ENCODE results near the gene PPL. TPM values are rescaled to one million over a fixed set of nuclear protein-coding genes. Genes with fewer than 3 reads are reported as not detected.

Gene PPL
- total and polyA plus RNA-seq, 2 of the 13 experiments (the other 11 are each of a cell fraction or from before 2014, with no cell fraction given), result 5.7 to 6.6 TPM

DNA sequence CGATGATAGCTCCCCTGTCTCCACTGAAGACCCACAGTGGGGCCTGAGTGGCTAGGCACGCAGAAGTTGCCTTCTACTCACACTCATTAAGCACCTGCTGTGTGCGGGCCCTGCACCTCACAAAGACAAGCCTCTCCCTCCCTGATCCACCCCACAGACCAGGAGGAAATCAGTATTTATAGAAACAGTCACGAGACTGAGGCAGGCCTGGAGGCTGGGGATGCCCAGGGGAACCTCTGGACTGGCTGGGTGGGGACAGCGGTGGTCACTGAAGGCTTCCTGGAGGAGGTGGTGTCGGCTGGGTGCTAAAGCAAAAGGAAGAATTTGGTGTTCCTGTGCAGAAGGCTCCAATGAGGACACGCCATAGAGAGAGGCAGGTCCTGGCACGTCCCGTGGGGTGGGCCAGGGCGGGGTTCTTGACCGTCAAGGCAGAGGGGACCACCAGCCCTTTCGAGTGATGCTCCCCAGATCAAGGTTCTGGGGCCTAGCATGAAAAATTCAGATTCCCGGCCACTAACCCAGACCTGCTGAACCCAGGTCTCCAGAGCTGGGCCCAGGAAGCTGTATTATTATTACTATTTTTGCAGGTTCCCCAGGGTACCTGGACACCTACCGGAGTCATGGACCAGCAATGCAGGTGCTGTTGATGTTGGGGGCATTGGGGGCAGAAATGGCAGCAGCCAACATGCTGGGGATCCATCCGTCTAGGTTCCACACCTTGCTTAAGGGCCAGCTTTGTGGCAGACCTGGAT, 23.0 kb downstream of the PPL start:
- no peak overlapping the region for H3K27ac ChIP-seq (ENCODE audit: extremely low read length, insufficient read depth, low read length)
- no peak for FAIRE-seq
- no peaks in the 10 kb centered on the region for H3K27me3 ChIP-seq (ENCODE audit: control insufficient read depth in 1 of 2, insufficient read depth in 2 of 2, low read length in 2 of 2)
- no peaks in the 10 kb centered on the region for H3K79me2 ChIP-seq (ENCODE audit: insufficient read depth, low read length)
- POLR2A ChIA-PET, result interaction anchor here (1.5 kb wide), 1 partner anchor 35 kb away, joined by 3 read pairs; no protein-coding TSS in a partner anchor
- ATAC-seq, result no peak
- in situ Hi-C loops (cut with HindIII; ENCODE audit: extremely low pct_ligation_motif_present, low pct_unique_long_range_greater_than_20kb) (no loop called here), intact Hi-C loops (cut with micrococcal nuclease; ENCODE audit: unreplicated experiment) (loop anchor here (5.0 kb wide), 1 partner anchor 33 kb away; no protein-coding TSS in a partner anchor)
- CTCF ChIA-PET (ENCODE audit: low intra/inter-chr PET ratio, low total read pairs), result no interaction called here
- 87% methylated on average over 15 of the region's 15 CpGs for WGBS (ENCODE audit: low lambda C conversion rate)
- H3K36me3 ChIP-seq (replicated peaks in 1 of 2; ENCODE audit: control insufficient read depth in 1 of 2, insufficient read depth in 2 of 2, low read length in 2 of 2), result no peaks in the 10 kb centered on the region
- TF ChIP-seq, protein P1, sequence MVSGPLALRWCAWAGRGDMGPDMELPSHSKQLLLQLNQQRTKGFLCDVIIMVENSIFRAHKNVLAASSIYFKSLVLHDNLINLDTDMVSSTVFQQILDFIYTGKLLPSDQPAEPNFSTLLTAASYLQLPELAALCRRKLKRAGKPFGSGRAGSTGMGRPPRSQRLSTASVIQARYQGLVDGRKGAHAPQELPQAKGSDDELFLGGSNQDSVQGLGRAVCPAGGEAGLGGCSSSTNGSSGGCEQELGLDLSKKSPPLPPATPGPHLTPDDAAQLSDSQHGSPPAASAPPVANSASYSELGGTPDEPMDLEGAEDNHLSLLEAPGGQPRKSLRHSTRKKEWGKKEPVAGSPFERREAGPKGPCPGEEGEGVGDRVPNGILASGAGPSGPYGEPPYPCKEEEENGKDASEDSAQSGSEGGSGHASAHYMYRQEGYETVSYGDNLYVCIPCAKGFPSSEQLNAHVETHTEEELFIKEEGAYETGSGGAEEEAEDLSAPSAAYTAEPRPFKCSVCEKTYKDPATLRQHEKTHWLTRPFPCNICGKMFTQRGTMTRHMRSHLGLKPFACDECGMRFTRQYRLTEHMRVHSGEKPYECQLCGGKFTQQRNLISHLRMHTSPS (CRISPR knock-in tag; IDR thresholded peaks at IDR 0.05; ENCODE audit: low read depth), result no peak
- TF ChIP-seq ZNF20 (CRISPR knock-in tag; IDR thresholded peaks at IDR 0.05) (no peak), THAP11 (CRISPR knock-in tag; IDR thresholded peaks at IDR 0.05) (no peak), ZNF260 (CRISPR knock-in tag; IDR thresholded peaks at IDR 0.05; ENCODE audit: borderline replicate concordance, low read depth) (no peak), DNMT1 (CRISPR knock-in tag; IDR thresholded peaks at IDR 0.05) (no peak), ZNF788 (CRISPR knock-in tag; IDR thresholded peaks at IDR 0.05; ENCODE audit: borderline replicate concordance) (no peak), ZFP90 (CRISPR knock-in tag; IDR thresholded peaks at IDR 0.05; ENCODE audit: borderline replicate concordance) (no peak), ZBTB38 (CRISPR knock-in tag; IDR thresholded peaks at IDR 0.05) (no peak), CREM (IDR thresholded peaks at IDR 0.05) (no peak), CREM (CRISPR knock-in tag; IDR thresholded peaks at IDR 0.05) (no peak), MEF2D (CRISPR knock-in tag; IDR thresholded peaks at IDR 0.05) (no peak), KLF15 (CRISPR knock-in tag; IDR thresholded peaks at IDR 0.05; ENCODE audit: borderline replicate concordance) (no peak), ZNF3 (CRISPR knock-in tag; IDR thresholded peaks at IDR 0.05) (no peak), ESRRA (CRISPR knock-in tag; IDR thresholded peaks at IDR 0.05; ENCODE audit: low read depth) (no peak), PTBP1 (IDR thresholded peaks at IDR 0.05; ENCODE audit: low read depth, low read length, poor library complexity, severe bottlenecking) (no peak), TARDBP (CRISPR knock-in tag; IDR thresholded peaks at IDR 0.05) (no peak), ZNF251 (CRISPR knock-in tag; IDR thresholded peaks at IDR 0.05) (no peak), EZH2 (conservative IDR thresholded peaks at IDR 0.05; ENCODE audit: low read depth, low read length) (no peak)
- TF ChIP-seq, protein P2, sequence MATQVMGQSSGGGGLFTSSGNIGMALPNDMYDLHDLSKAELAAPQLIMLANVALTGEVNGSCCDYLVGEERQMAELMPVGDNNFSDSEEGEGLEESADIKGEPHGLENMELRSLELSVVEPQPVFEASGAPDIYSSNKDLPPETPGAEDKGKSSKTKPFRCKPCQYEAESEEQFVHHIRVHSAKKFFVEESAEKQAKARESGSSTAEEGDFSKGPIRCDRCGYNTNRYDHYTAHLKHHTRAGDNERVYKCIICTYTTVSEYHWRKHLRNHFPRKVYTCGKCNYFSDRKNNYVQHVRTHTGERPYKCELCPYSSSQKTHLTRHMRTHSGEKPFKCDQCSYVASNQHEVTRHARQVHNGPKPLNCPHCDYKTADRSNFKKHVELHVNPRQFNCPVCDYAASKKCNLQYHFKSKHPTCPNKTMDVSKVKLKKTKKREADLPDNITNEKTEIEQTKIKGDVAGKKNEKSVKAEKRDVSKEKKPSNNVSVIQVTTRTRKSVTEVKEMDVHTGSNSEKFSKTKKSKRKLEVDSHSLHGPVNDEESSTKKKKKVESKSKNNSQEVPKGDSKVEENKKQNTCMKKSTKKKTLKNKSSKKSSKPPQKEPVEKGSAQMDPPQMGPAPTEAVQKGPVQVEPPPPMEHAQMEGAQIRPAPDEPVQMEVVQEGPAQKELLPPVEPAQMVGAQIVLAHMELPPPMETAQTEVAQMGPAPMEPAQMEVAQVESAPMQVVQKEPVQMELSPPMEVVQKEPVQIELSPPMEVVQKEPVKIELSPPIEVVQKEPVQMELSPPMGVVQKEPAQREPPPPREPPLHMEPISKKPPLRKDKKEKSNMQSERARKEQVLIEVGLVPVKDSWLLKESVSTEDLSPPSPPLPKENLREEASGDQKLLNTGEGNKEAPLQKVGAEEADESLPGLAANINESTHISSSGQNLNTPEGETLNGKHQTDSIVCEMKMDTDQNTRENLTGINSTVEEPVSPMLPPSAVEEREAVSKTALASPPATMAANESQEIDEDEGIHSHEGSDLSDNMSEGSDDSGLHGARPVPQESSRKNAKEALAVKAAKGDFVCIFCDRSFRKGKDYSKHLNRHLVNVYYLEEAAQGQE (IDR thresholded peaks at IDR 0.05; ENCODE audit: borderline replicate concordance in 1 of 2, low read depth in 1 of 2, low read length in 2 of 2), result no peak
- TF ChIP-seq, protein P3, sequence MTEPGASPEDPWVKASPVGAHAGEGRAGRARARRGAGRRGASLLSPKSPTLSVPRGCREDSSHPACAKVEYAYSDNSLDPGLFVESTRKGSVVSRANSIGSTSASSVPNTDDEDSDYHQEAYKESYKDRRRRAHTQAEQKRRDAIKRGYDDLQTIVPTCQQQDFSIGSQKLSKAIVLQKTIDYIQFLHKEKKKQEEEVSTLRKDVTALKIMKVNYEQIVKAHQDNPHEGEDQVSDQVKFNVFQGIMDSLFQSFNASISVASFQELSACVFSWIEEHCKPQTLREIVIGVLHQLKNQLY (CRISPR knock-in tag; IDR thresholded peaks at IDR 0.05), result no peak
- H3K4me2 ChIP-seq (ENCODE audit: low read depth, low read length), result no peak overlapping the region
- no peak for DNase-seq (ENCODE audit: low spot score)
- H2AFZ ChIP-seq (ENCODE audit: low read length), result no peak overlapping the region
- H3K9ac ChIP-seq (ENCODE audit: insufficient read depth, low read depth, low read length), result no peak overlapping the region
- no TSS peak for BruUV-seq (replicated peaks)
- H4K20me1 ChIP-seq (ENCODE audit: insufficient read depth, low read length), result no peaks in the 10 kb centered on the region
- no peak overlapping the region for H3K4me3 ChIP-seq (replicated peaks in 1 of 3; ENCODE audit: insufficient read depth in 1 of 3, low read depth in 2 of 3, low read length in 3 of 3)
- H3K4me1 ChIP-seq (ENCODE audit: insufficient read depth, low read length), result peaks cover 55% of the 10 kb centered on the region
- H3K9me3 ChIP-seq (ENCODE audit: low read length), result no peaks in the 10 kb centered on the region

Data from HepG2 (cell line).